OCI-M2 (cell line): ENCODE results near the gene DIS3L2.

Experiments used
- DNase-seq: peaks from one replicate; lab custom pipeline; 2025; ENCODE audit not compliant: unreplicated experiment; lab: John Stamatoyannopoulos, UW

Gene DIS3L2

DNA sequence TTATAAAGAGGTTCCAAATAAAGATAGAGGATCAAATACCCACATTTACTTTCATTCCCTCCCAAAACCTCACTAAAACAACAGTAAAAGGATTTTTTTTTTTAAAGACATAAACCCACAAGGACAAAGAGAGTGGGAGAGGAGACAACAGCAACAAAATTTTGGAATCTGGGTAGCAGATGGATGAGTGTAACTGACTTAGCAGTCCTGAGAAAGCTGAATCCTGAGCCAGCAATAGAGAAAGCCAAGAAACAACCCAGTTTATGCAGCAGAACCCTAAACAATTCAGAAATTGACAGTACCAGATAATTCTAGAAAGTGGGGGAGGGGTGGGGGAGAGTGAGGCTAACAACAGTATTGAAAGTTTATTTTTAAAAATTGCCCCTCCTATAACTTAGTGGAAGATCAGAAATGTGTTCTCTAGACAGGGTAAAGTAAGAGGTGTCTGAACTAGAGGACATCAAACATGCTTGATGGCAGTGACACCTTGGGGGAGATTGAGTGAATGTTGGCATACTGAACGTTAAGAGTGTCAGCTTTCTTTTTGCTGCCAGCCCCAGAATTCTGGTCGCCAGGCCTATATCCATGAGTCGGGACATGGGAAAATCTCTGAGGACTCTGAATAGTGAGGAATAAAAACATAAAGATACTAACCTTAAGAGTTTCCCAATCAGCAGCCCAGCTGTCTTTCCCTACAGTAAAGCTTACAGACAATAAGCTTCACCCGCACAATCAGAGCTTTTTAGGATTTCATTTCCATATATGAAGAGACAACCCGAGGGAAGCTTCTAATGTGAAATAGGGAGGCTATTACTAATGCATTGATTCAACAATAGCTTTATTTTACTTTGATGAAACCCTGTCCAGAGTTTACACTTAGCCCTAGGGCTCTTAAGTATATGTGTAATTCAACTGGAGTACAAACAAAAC, 289.0 kb downstream of the DIS3L2 start:
- DNase-seq: no peak

- DNase-seq: no peak
Measured at GRCh38 chr2:232255033-232255432, 293.5 kb downstream of the DIS3L2 start.

DNA sequence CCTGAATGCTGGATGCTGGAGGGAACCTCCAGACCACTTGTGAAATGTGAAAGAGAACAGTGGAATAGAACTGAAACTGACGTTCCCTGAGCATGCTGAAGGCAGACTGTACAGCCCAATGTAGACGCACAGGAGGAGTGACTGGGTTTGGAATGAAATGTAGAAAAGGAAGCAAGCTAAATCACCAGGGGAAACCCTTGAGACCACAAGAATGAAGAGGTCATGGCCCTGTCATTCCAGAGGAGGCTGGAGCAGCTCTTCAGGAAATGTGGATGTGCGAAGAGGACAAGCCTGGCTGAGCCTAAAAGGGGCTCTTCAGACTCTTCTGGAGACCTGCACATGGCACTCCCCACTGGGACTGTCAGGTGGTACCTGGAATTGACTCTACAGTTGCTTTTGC, 298.6 kb downstream of the DIS3L2 start:
- DNase-seq: no peak

- DNase-seq: no peak
Measured at GRCh38 chr2:232261776-232262175, 300.3 kb downstream of the DIS3L2 start.

- no peak for DNase-seq
Measured at GRCh38 chr2:232263295-232263694, 301.8 kb downstream of the DIS3L2 start.

GRCh38 chr2:232264081-232264480, 302.6 kb downstream of the DIS3L2 start:
- no peak for DNase-seq

DNA sequence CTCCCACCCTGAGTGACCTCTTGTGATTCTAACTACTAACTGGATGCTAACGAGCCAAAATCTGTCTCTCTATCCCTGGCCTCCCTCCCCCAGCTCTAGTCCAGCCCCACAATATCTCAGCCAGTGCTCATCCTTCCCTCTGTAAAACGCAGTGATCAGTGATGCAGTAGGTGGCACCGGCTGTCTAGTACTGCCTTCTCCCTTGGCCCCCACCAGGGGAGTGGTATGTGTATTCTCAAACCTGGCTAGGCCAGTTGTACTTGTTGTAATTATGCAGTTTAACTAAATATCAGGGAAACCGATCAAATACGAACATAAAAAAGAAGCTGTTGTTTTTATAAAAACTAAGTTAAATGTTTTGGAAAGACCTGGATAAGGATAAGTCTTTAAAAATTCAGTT, 303.8 kb downstream of the DIS3L2 start:
- no peak for DNase-seq

DNA sequence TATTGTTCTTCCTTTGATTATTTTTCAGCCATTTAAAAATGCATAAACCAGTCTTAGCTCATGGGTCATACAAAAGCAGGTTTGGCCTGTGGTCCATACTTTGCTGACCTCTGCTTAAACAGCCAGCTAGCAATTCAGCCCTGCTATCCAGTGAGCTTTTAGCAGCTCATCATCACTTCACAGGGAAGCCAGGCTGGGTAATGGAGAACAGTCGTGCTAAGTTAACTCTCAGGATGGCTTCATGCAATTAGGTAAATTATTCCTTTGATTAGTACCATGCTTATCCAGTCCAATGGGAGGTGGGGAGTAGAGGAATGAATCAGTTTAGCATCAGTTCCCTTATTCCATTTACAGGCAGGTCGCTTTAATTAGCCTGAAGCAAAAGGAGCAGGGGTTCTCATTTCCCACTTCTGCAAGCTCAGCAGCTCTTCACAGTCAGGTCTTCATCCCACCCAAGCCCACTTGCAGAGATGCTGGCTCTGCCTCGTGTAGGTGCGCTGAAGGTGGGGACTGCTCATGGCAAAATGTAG, 307.2 kb downstream of the DIS3L2 start:
- no peak for DNase-seq

GRCh38 chr2:232269867-232270266, 308.4 kb downstream of the DIS3L2 start:
- no peak for DNase-seq

- DNase-seq: no peak
Measured at GRCh38 chr2:232273903-232274643, 312.6 kb downstream of the DIS3L2 start.

DNA sequence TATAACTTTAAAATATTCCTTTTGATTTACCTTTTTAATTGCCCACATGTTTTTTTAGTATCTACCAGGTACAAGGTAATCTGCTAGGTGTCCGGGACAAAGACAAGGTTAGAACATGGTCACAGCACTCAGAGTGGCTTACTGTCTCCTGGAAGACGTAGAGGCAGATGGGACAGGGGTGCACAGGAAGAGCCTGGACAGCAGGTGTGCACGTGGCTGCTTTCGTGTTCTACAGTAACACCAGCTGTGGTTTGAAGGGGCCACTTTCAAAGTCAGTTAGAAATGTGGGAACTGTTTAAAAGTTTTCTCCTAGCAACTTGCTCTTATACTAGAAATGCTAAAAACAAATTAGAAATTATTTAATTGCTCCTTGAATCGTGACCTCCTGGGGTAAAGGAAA, 314.2 kb downstream of the DIS3L2 start:
- no peak for DNase-seq

GRCh38 chr2:232276084-232276732, 314.7 kb downstream of the DIS3L2 start:
- no peak for DNase-seq

- no peak for DNase-seq
Measured at GRCh38 chr2:232276733-232277313, 315.3 kb downstream of the DIS3L2 start.

DNA sequence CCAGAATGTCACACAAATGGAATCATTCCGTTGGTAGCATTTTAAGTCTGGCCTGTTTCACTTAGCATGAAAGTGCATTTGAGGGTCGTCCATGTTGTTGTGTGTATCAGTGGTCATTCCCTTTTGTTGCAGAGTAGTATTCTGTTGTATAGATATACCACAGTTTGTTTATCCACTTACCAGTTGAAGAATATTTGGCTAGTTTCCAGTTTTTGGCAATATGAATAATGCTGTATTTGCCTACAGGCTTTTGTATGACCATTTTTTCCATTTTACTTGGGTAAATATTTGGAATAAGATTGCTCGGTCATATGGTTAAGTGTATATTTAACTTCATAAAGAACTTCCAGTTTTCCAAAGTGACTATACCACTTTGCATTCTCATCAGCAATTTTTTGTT, 317.0 kb downstream of the DIS3L2 start:
- no peak for DNase-seq

GRCh38 chr2:232280341-232280740, 318.8 kb downstream of the DIS3L2 start:
- DNase-seq: no peak

- no peak for DNase-seq
Measured at GRCh38 chr2:232281858-232282507, 320.5 kb downstream of the DIS3L2 start.

DNA sequence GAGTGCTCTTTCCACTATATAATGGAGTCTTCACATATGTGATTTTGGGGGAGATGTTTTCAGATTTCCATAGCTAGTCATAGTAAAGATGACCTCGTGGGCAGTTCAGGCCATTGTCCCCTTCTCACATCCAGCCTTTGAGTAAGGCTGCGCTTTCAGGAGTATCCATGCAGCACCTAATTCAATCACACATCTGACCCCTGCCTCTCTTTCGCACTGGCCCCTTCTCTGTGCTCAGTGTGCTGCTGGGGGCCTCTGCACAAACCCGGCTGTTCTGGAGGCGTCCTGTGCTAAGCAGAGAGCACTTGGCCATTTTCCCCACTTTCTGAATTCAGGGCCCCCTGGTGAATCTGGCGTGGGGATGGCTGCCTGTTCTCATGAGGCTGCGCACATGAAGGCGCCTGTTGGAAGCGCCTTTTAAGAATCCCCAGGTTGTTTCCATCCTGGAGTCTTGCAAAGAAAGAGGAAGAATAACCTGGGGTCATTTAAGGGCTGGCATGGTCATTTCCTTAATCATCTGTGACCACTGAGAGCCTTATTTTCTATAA, 321.1 kb downstream of the DIS3L2 start:
- DNase-seq: no peak

GRCh38 chr2:232286001-232286868, 324.7 kb downstream of the DIS3L2 start:
- no peak for DNase-seq

- DNase-seq: no peak
Measured at GRCh38 chr2:232287316-232287715, 325.8 kb downstream of the DIS3L2 start.
